Ovary (tissue), 9 donors: ENCODE results near the gene KRT77. TPM values are rescaled to one million over a fixed set of nuclear protein-coding genes. Genes with fewer than 3 reads are reported as not detected.
"Not testable (repeated sequence)": the region's sequence is repeated elsewhere in the genome, so short reads cannot be mapped to it uniquely, and the experiment has no call there.

Experiments used
- DNase-seq, 5 donors: peaks; one replicate each; pipeline ENCODE4 v3.0.0-alpha.2; 2019 to 2020
- H3K27ac ChIP-seq, 2 donors: fragments of 200-600 bp; one replicate each; pipeline versions ENCODE4 v1.5.1 to v1.8.0; 2019 to 2022
- H3K27me3 ChIP-seq: fragments of 200-600 bp; one replicate; pipeline ENCODE4 v1.8.0; 2022
- H3K36me3 ChIP-seq: fragments of 200-600 bp; sonication (generic); one replicate; pipeline ENCODE4 v1.5.1; 2019
- H3K4me1 ChIP-seq: one replicate; pipeline ENCODE4 v1.8.1; 2013; ENCODE audit warnings: mild to moderate bottlenecking, moderate library complexity; ENCODE audit not compliant: insufficient read depth
- H3K4me3 ChIP-seq: fragments of 200-600 bp; sonication (generic); one replicate; pipeline ENCODE4 v1.5.1; 2017
- H3K9me3 ChIP-seq, 2 donors: fragments of 200-600 bp in 1 of 2; sonication (generic) in 1 of 2; one replicate each; pipeline versions ENCODE4 v1.5.1 to v1.8.1; 2013 to 2019; ENCODE audit warnings: mild to moderate bottlenecking in 1 of 2, moderate library complexity in 1 of 2
- CTCF ChIP-seq, 3 donors: fragments of 450-650 bp in 2 of 3; fragments of 200-600 bp in 1 of 3; IDR thresholded peaks; one replicate each; pipeline versions ENCODE4 v1.5.1 to v1.8.0; 2016 to 2022; ENCODE audit warnings: antibody characterized with exemption in 3 of 3, mild to moderate bottlenecking in 1 of 3
- EP300 ChIP-seq: sonication (generic); formaldehyde crosslinking; IDR thresholded peaks from one replicate; pipeline ENCODE4 v1.6.1; 2017; ENCODE audit warnings: antibody characterized with exemption
- POLR2A ChIP-seq: fragments of 450-650 bp; IDR thresholded peaks from one replicate; pipeline ENCODE4 v1.6.1; 2017; ENCODE audit warnings: antibody characterized with exemption, mild to moderate bottlenecking, moderate library complexity
- WGBS, 3 donors: extraction: QIAGEN DNeasy Blood & Tissue Kit in 1 of 3; methylation state at CpG; one replicate each; pipeline versions ENCODE4 v1.1.5 to v1.1.7; 2013 to 2017; 5-methylcytosine and 5-hydroxymethylcytosine counted together
- intact Hi-C, 4 donors: fragments of 100-400 bp; cut with DNase I; formaldehyde crosslinking; loops; one replicate each; pipeline versions ENCODE4 v1.11.0 to v1.15.1; 2022 to 2023
- polyA plus RNA-seq, 2 donors: library from polyadenylated mRNA; stranded (reverse); fragments of 200-250 nt in 1 of 2; fragments of 350-450 nt in 1 of 2; fragmentation: Illumina TruSeq in 1 of 2; extraction: RNeasy Lipid Tissue Mini Kit (QIAGEN cat#74804) in 1 of 2; gene quantifications; one replicate each; pipeline ENCODE4 v1.2.3, GENCODE V29; 2013 to 2014
- total RNA-seq, 7 donors: library from RNA; depleted of rRNA in 2 of 7; stranded (reverse); fragments of >200 nt in 2 of 7; fragmentation: NEBNext Ultra II Directional in 3 of 7; extraction: Animal tissue kit (Norgen Biotek cat#: 25700) in 3 of 7; gene quantifications; one replicate each; pipeline versions ENCODE4 v1.1.0 to v1.2.4, GENCODE V29; 2016 to 2023
- donor health status: DM: no; HTN: no; CAD: no; lungs with moderate emphysema.
- donor health status: DM: no; HTN: no; CAD: no.
- donor health status: Bipolar disorder and iron deficiency.
- donor health status: DM: yes; HTN: yes; CAD: no.
- donor health status: DM: no; HTN: no; CAD: no.
- donor health status: DM: yes; HTN: yes; CAD: no.

KRT77 gene
- total and polyA plus RNA-seq, 9 donors, result not detected

GRCh38 chr12:52715416-52715815, 12.1 kb upstream of the KRT77 start:
- Histone ChIP-seq H3K4me1 (no peaks in the 10 kb centered on the region), H3K27ac (no peak overlapping the region), H3K27me3 (no peaks in the 10 kb centered on the region), H3K36me3 (no peaks in the 10 kb centered on the region), H3K9me3 (no peaks in the 10 kb centered on the region), H3K4me3 (no peak overlapping the region)
- 58 to 78% (median 74%) methylated on average over 14 of the region's 14 CpGs for WGBS, 3 donors
- intact Hi-C loops, result no loop called here
- DNase-seq, result no peak
- TF ChIP-seq EP300, result no peak
- TF ChIP-seq CTCF (IDR thresholded peaks at IDR 0.05), result no peak
- no peak for TF ChIP-seq POLR2A

- no peak overlapping the region for H3K27ac ChIP-seq
- no peaks in the 10 kb centered on the region for H3K9me3 ChIP-seq
- no peak overlapping the region for H3K4me3 ChIP-seq
- 55 to 69% (median 55%) methylated on average over 4 of the region's 4 CpGs for WGBS, 3 donors
- H3K27me3 ChIP-seq, result no peaks in the 10 kb centered on the region
- H3K36me3 ChIP-seq, result no peaks in the 10 kb centered on the region
- no peaks in the 10 kb centered on the region for H3K4me1 ChIP-seq
- TF ChIP-seq EP300 (no peak), POLR2A (no peak), CTCF (IDR thresholded peaks at IDR 0.05) (no peak)
- DNase-seq, result no peak
- intact Hi-C loops, result no loop called here
Measured at GRCh38 chr12:52714887-52715281, 11.6 kb upstream of the KRT77 start.

- no peaks in the 10 kb centered on the region for H3K27me3 ChIP-seq
- H3K4me3 ChIP-seq, result no peak overlapping the region
Measured at GRCh38 chr12:52713960-52714886, 10.9 kb upstream of the KRT77 start.

GRCh38 chr12:52712122-52712521, 8.8 kb upstream of the KRT77 start:
- WGBS, 3 donors, result 79 to 87% (median 86%) methylated on average over 6 of the region's 6 CpGs
- H3K27me3 ChIP-seq, H3K36me3 ChIP-seq, H3K9me3 ChIP-seq, DNase-seq, H3K4me1 ChIP-seq, intact Hi-C loops, H3K4me3 ChIP-seq, H3K27ac ChIP-seq: not testable (repeated sequence)

More at GRCh38 chr12:52713960-52714886, 10.9 kb upstream of the KRT77 start:
- intact Hi-C loops, result no loop called here
- TF ChIP-seq POLR2A (no peak), CTCF (IDR thresholded peaks at IDR 0.05) (no peak), EP300 (no peak)
- H3K36me3 ChIP-seq, result no peaks in the 10 kb centered on the region
- DNase-seq, result no peak
- H3K4me1 ChIP-seq, result no peaks in the 10 kb centered on the region
- no peaks in the 10 kb centered on the region for H3K9me3 ChIP-seq
- WGBS, 3 donors, result 3 to 8% (median 5%) methylated on average over 45 to 72 of the region's 72 CpGs
- no peak overlapping the region for H3K27ac ChIP-seq

GRCh38 chr12:52710730-52711129, 7.4 kb upstream of the KRT77 start:
- intact Hi-C loops, result no loop called here
- Histone ChIP-seq H3K27ac (no peak overlapping the region), H3K36me3 (no peaks in the 10 kb centered on the region), H3K27me3 (no peaks in the 10 kb centered on the region), H3K9me3 (no peaks in the 10 kb centered on the region), H3K4me1 (no peaks in the 10 kb centered on the region), H3K4me3 (no peak overlapping the region)
- no peak for DNase-seq
- TF ChIP-seq CTCF (IDR thresholded peaks at IDR 0.05) (no peak), EP300 (no peak), POLR2A (no peak)
- whole genome bisulfite sequencing, 3 donors, result 75 to 97% (median 85%) methylated on average over 1 of the region's 1 CpG
